Endodermal cell (in vitro differentiated cells): ENCODE results near the gene BEST1. TPM values are rescaled to one million over a fixed set of nuclear protein-coding genes. Genes with fewer than 3 reads are reported as not detected.

ENCODE experiments used
- DNase-seq: peaks from one replicate; pipeline ENCODE4 v3.0.0-alpha.2; 2017
- H3K27ac ChIP-seq: 2 replicates; pipeline ENCODE4 v1.5.1; 2013; ENCODE audit warnings: mild to moderate bottlenecking, low read depth, low read length, moderate library complexity
- H3K27me3 ChIP-seq: 2 replicates; pipeline ENCODE4 v1.6.1; 2013; ENCODE audit warnings: mild to moderate bottlenecking, low read length, moderate library complexity; ENCODE audit not compliant: insufficient read depth, control insufficient read depth, poor library complexity, severe bottlenecking
- H3K36me3 ChIP-seq: 2 replicates; pipeline ENCODE4 v1.7.0; 2013; ENCODE audit warnings: mild to moderate bottlenecking, low read length, moderate library complexity; ENCODE audit not compliant: control insufficient read depth, insufficient read depth
- H3K4me1 ChIP-seq: one replicate; pipeline ENCODE4 v1.7.0; 2013; ENCODE audit warnings: low read length; ENCODE audit not compliant: control insufficient read depth, insufficient read depth
- H3K4me3 ChIP-seq: 2 replicates; pipeline ENCODE4 v1.5.1; 2013; ENCODE audit warnings: mild to moderate bottlenecking, low read length, moderate library complexity
- H3K9ac ChIP-seq: 2 replicates; pipeline ENCODE4 v1.6.1; 2013; ENCODE audit warnings: mild to moderate bottlenecking, low read length, moderate library complexity; ENCODE audit not compliant: poor library complexity, severe bottlenecking; ENCODE audit errors: extremely low read depth
- H3K9me3 ChIP-seq: 2 replicates; pipeline ENCODE4 v1.6.1; 2013; ENCODE audit warnings: mild to moderate bottlenecking, low read length, moderate library complexity; ENCODE audit not compliant: control insufficient read depth
- H3K27ac Mint-ChIP-seq: 2 replicates; pipeline ENCODE4 v1.8.0; 2020; ENCODE audit warnings: mixed read lengths
- H3K27me3 Mint-ChIP-seq: 2 replicates; pipeline ENCODE4 v1.8.0; 2021; ENCODE audit warnings: mild to moderate bottlenecking, mixed read lengths; ENCODE audit not compliant: insufficient read depth
- H3K36me3 Mint-ChIP-seq: 2 replicates; pipeline ENCODE4 v1.8.0; 2020; ENCODE audit warnings: low read depth, mixed read lengths
- H3K4me1 Mint-ChIP-seq: 2 replicates; pipeline ENCODE4 v1.8.0; 2020; ENCODE audit warnings: mixed read lengths
- H3K4me3 Mint-ChIP-seq: 2 replicates; pipeline ENCODE4 v1.8.0; 2020; ENCODE audit warnings: mild to moderate bottlenecking, moderate library complexity, mixed read lengths
- H3K9me3 Mint-ChIP-seq: 2 replicates; pipeline ENCODE4 v1.8.0; 2020; ENCODE audit warnings: mild to moderate bottlenecking, mixed read lengths
- CTCF ChIP-seq: fragments of 200-600 bp; sonication (generic); conservative IDR thresholded peaks from 2 replicates; pipeline ENCODE4 v1.5.0; 2021; ENCODE audit warnings: antibody characterized with exemption, mild to moderate bottlenecking
- WGBS, 2 experiments: methylation state at CpG; one replicate each; pipeline versions ENCODE4 v1.1.5 to v1.1.7; 2013; ENCODE audit warnings: missing lambda C conversion rate in 2 of 2, mixed read lengths in 1 of 2; ENCODE audit not compliant: insufficient coverage in 1 of 2, insufficient read length in 1 of 2; 5-methylcytosine and 5-hydroxymethylcytosine counted together
- total RNA-seq, 2 donors: library from RNA; stranded (reverse); fragmentation: NEBNext Ultra II Directional in 1 of 2; extraction: Animal tissue kit (Norgen Biotek cat#: 25700) in 1 of 2; gene quantifications; 2 replicates in 1 of 2; 3 replicates in 1 of 2; pipeline ENCODE4 v1.2.1, GENCODE V29; 2021

Gene BEST1
- total RNA-seq, 2 donors from 2014 or later = 0.26 to 0.40 TPM

GRCh38 chr11:61927501-61927900 is 22.6 kb upstream of the BEST1 start:
- Mint-ChIP-seq H3K4me1 (peaks cover 23% of the 10 kb centered on the region), H3K27me3 (no peaks in the 10 kb centered on the region), H3K36me3 (no peaks in the 10 kb centered on the region), H3K9me3 (no peaks in the 10 kb centered on the region), H3K27ac (no peak overlapping the region), H3K4me3 (no peak overlapping the region)
- no peak overlapping the region for H3K9ac ChIP-seq
- H3K4me1 ChIP-seq = peaks cover 14% of the 10 kb centered on the region
- H3K27me3 ChIP-seq = no peaks in the 10 kb centered on the region
- H3K36me3 ChIP-seq = no peaks in the 10 kb centered on the region
- no peak overlapping the region for H3K4me3 ChIP-seq
- H3K27ac ChIP-seq = no peak overlapping the region
- TF ChIP-seq CTCF = no peak
- DNase-seq = no peak
- H3K9me3 ChIP-seq = no peaks in the 10 kb centered on the region
- 89 to 100% methylated on average over 1 of the region's 1 CpG for WGBS, 2 experiments

GRCh38 chr11:61928606-61929005 is 21.5 kb upstream of the BEST1 start:
- TF ChIP-seq CTCF = no peak
- Histone ChIP-seq H3K4me3 (no peak overlapping the region), H3K36me3 (no peaks in the 10 kb centered on the region), H3K27me3 (no peaks in the 10 kb centered on the region), H3K4me1 (peaks cover 4% of the 10 kb centered on the region), H3K9ac (no peak overlapping the region), H3K9me3 (no peaks in the 10 kb centered on the region), H3K27ac (no peak overlapping the region)
- no peak for DNase-seq
- Mint-ChIP-seq H3K27me3 (no peaks in the 10 kb centered on the region), H3K36me3 (no peaks in the 10 kb centered on the region), H3K9me3 (peaks cover 7% of the 10 kb centered on the region), H3K4me1 (peaks cover 12% of the 10 kb centered on the region), H3K27ac (no peak overlapping the region), H3K4me3 (no peak overlapping the region)

GRCh38 chr11:61930933-61931332 is 19.2 kb upstream of the BEST1 start:
- Histone ChIP-seq H3K9ac (no peak overlapping the region), H3K4me1 (no peaks in the 10 kb centered on the region), H3K9me3 (peaks cover under 1% of the 10 kb centered on the region), H3K36me3 (no peaks in the 10 kb centered on the region), H3K4me3 (no peak overlapping the region), H3K27ac (no peak overlapping the region), H3K27me3 (no peaks in the 10 kb centered on the region)
- no peaks in the 10 kb centered on the region for H3K36me3 Mint-ChIP-seq
- H3K4me3 Mint-ChIP-seq = no peak overlapping the region
- DNase-seq = no peak
- no peak for TF ChIP-seq CTCF
- no peaks in the 10 kb centered on the region for H3K27me3 Mint-ChIP-seq
- peaks cover 9% of the 10 kb centered on the region for H3K9me3 Mint-ChIP-seq
- WGBS, 2 experiments = 86 to 94% methylated on average over 1 to 3 of the region's 3 CpGs
- no peak overlapping the region for H3K27ac Mint-ChIP-seq
- no peaks in the 10 kb centered on the region for H3K4me1 Mint-ChIP-seq
